Right atrium auricular region (tissue), 2 donors: ENCODE data around the gene MBD5. TPM values are rescaled to one million over a fixed set of nuclear protein-coding genes. Genes with fewer than 3 reads are reported as not detected.

Source experiments
- DNase-seq: peaks from one replicate; pipeline ENCODE4 v3.0.0-alpha.2; 2019; ENCODE audit warnings: low spot score
- H3K27ac ChIP-seq, 2 donors: fragments of 200-600 bp; sonication (generic); 1 replicate in 1 of 2; 2 replicates in 1 of 2; pipeline ENCODE4 v1.5.1; 2016 to 2019
- H3K27me3 ChIP-seq, 2 donors: fragments of 200-600 bp; sonication (generic); one replicate each; pipeline versions ENCODE4 v1.5.1 to v1.6.0; 2017 to 2019
- H3K36me3 ChIP-seq: fragments of 200-600 bp; sonication (generic); one replicate; pipeline ENCODE4 v1.5.1; 2016
- H3K4me1 ChIP-seq, 2 donors: fragments of 200-600 bp; sonication (generic); one replicate each; pipeline versions ENCODE4 v1.5.1 to v1.6.0; 2017 to 2019
- H3K4me3 ChIP-seq, 2 donors: fragments of 200-600 bp; sonication (generic); 1 replicate in 1 of 2; 2 replicates in 1 of 2; pipeline ENCODE4 v1.5.1; 2017 to 2019; ENCODE audit warnings: mild to moderate bottlenecking in 1 of 2, moderate library complexity in 1 of 2
- H3K9me3 ChIP-seq, 2 donors: fragments of 200-600 bp; sonication (generic); one replicate each; pipeline ENCODE4 v1.5.1; 2019
- CTCF ChIP-seq, 2 donors: fragments of 200-600 bp; sonication (generic); IDR thresholded peaks; one replicate each; pipeline ENCODE4 v1.5.1; 2019; ENCODE audit warnings: antibody characterized with exemption in 2 of 2
- total RNA-seq, 2 donors: library from RNA; depleted of rRNA; stranded (reverse); fragments of >200 nt; gene quantifications; one replicate each; pipeline ENCODE4 v1.1.0, GENCODE V29; 2016

MBD5 gene
- total RNA-seq, 2 donors from 2014 or later, result 14.5 to 22.8 TPM

- TF ChIP-seq CTCF (IDR thresholded peaks at IDR 0.05), result no peak
- H3K4me3 ChIP-seq, result no peak overlapping the region
- no peaks in the 10 kb centered on the region for H3K4me1 ChIP-seq
- no peak overlapping the region for H3K27ac ChIP-seq
- no peaks in the 10 kb centered on the region for H3K27me3 ChIP-seq
- no peak for DNase-seq
- H3K36me3 ChIP-seq, result no peaks in the 10 kb centered on the region
- no peaks in the 10 kb centered on the region for H3K9me3 ChIP-seq
These were observed 502.4 kb downstream of the MBD5 start for GRCh38 chr2:148523315-148523714.

GRCh38 chr2:148524519-148524919 is 503.6 kb downstream of the MBD5 start:
- Histone ChIP-seq H3K36me3 (no peaks in the 10 kb centered on the region), H3K27me3 (no peaks in the 10 kb centered on the region), H3K4me1 (no peaks in the 10 kb centered on the region), H3K9me3 (no peaks in the 10 kb centered on the region), H3K27ac (no peak overlapping the region), H3K4me3 (no peak overlapping the region)
- TF ChIP-seq CTCF (IDR thresholded peaks at IDR 0.05), result no peak
- DNase-seq, result no peak

- no peaks in the 10 kb centered on the region for H3K9me3 ChIP-seq
- H3K27ac ChIP-seq, result no peak overlapping the region
- H3K4me3 ChIP-seq, result no peak overlapping the region
- DNase-seq, result no peak
- no peaks in the 10 kb centered on the region for H3K4me1 ChIP-seq
- H3K27me3 ChIP-seq, result no peaks in the 10 kb centered on the region
- no peaks in the 10 kb centered on the region for H3K36me3 ChIP-seq
- no peak for TF ChIP-seq CTCF (IDR thresholded peaks at IDR 0.05)
These were observed 504.2 kb downstream of the MBD5 start for GRCh38 chr2:148525130-148525529.

- no peaks in the 10 kb centered on the region for H3K9me3 ChIP-seq
- no peak overlapping the region for H3K4me3 ChIP-seq
- TF ChIP-seq CTCF (IDR thresholded peaks at IDR 0.05), result no peak
- no peaks in the 10 kb centered on the region for H3K36me3 ChIP-seq
- H3K4me1 ChIP-seq, result no peaks in the 10 kb centered on the region
- no peak overlapping the region for H3K27ac ChIP-seq
- no peak for DNase-seq
- H3K27me3 ChIP-seq, result no peaks in the 10 kb centered on the region
These were observed 505.8 kb downstream of the MBD5 start for GRCh38 chr2:148526509-148527346.

GRCh38 chr2:148527488-148528340 is 506.8 kb downstream of the MBD5 start:
- DNase-seq, result no peak
- Histone ChIP-seq H3K36me3 (no peaks in the 10 kb centered on the region), H3K4me1 (no peaks in the 10 kb centered on the region), H3K27me3 (no peaks in the 10 kb centered on the region), H3K4me3 (no peak overlapping the region), H3K9me3 (no peaks in the 10 kb centered on the region), H3K27ac (no peak overlapping the region)
- TF ChIP-seq CTCF (IDR thresholded peaks at IDR 0.05), result no peak
